Measurements from ENCODE around the gene CYP20A1. TPM values are rescaled to one million over a fixed set of nuclear protein-coding genes. Genes with fewer than 3 reads are reported as not detected.
"Not testable (repeated sequence)": the region's sequence is repeated elsewhere in the genome, so short reads cannot be mapped to it uniquely, and the experiment has no call there.

Gene CYP20A1
- total RNA-seq, 1 donor from 2014 or later: 35.9 TPM

GRCh38 chr2:203240491-203240890, 1.7 kb downstream of the CYP20A1 start:
- H3K36me3 ChIP-seq: peaks cover 37% of the 10 kb centered on the region
- no peaks in the 10 kb centered on the region for H3K9me3 ChIP-seq
- no peak overlapping the region for H3K27ac ChIP-seq
- peak overlapping the region; percentile 97 for H3K4me3 ChIP-seq
- TF ChIP-seq CTCF (IDR thresholded peaks at IDR 0.05): no peak
- H3K27me3 ChIP-seq (ENCODE audit: low read depth): no peaks in the 10 kb centered on the region
- DNase-seq (no peak), ATAC-seq (no peak)
- intact Hi-C loops (cut with DNase I): no loop called here
- peaks cover 23% of the 10 kb centered on the region for H3K4me1 ChIP-seq

GRCh38 chr2:203242518-203242917, 3.7 kb downstream of the CYP20A1 start:
- intact Hi-C loops (cut with DNase I): no loop called here

GRCh38 chr2:203246646-203247045, 7.8 kb downstream of the CYP20A1 start:
- intact Hi-C loops (cut with DNase I): no loop called here
- Histone ChIP-seq H3K27me3 (ENCODE audit: low read depth) (no peaks in the 10 kb centered on the region), H3K27ac (no peak overlapping the region), H3K9me3 (no peaks in the 10 kb centered on the region), H3K36me3 (peaks cover 85% of the 10 kb centered on the region), H3K4me3 (no peak overlapping the region), H3K4me1 (peaks cover 2% of the 10 kb centered on the region)
- DNase-seq: no peak
- ATAC-seq: no peak
- no peak for TF ChIP-seq CTCF (IDR thresholded peaks at IDR 0.05)

More at GRCh38 chr2:203242518-203242917, 3.7 kb downstream of the CYP20A1 start:
- no peaks in the 10 kb centered on the region for H3K9me3 ChIP-seq
- ATAC-seq: no peak
- no peak for TF ChIP-seq CTCF (IDR thresholded peaks at IDR 0.05)
- peaks cover 57% of the 10 kb centered on the region for H3K36me3 ChIP-seq
- no peaks in the 10 kb centered on the region for H3K27me3 ChIP-seq (ENCODE audit: low read depth)
- H3K4me3 ChIP-seq: no peak overlapping the region
- no peak overlapping the region for H3K27ac ChIP-seq
- DNase-seq: no peak
- H3K4me1 ChIP-seq: peaks cover 23% of the 10 kb centered on the region

GRCh38 chr2:203252818-203253217, 14.0 kb downstream of the CYP20A1 start:
- no peak for TF ChIP-seq CTCF (IDR thresholded peaks at IDR 0.05)
- Histone ChIP-seq H3K4me3 (no peak overlapping the region), H3K4me1 (no peaks in the 10 kb centered on the region), H3K9me3 (no peaks in the 10 kb centered on the region), H3K27me3 (ENCODE audit: low read depth) (no peaks in the 10 kb centered on the region), H3K36me3 (peaks cover 86% of the 10 kb centered on the region), H3K27ac (no peak overlapping the region)
- no peak for DNase-seq
- no peak for ATAC-seq
- intact Hi-C loops (cut with DNase I): no loop called here

- H3K9me3 ChIP-seq; H3K4me1 ChIP-seq; H3K4me3 ChIP-seq; intact Hi-C loops (cut with DNase I); H3K27me3 ChIP-seq (ENCODE audit: low read depth); DNase-seq; H3K27ac ChIP-seq; ATAC-seq: not testable (repeated sequence)
- H3K36me3 ChIP-seq: peaks cover 86% of the 10 kb centered on the region
These were observed 14.7 kb downstream of the CYP20A1 start for GRCh38 chr2:203253422-203254095.

- peaks cover 74% of the 10 kb centered on the region for H3K36me3 ChIP-seq
- H3K4me1 ChIP-seq: no peaks in the 10 kb centered on the region
- ATAC-seq (no peak), DNase-seq (no peak)
- H3K9me3 ChIP-seq: no peaks in the 10 kb centered on the region
- no peaks in the 10 kb centered on the region for H3K27me3 ChIP-seq (ENCODE audit: low read depth)
- H3K27ac ChIP-seq: no peak overlapping the region
- TF ChIP-seq CTCF (IDR thresholded peaks at IDR 0.05): no peak
- no peak overlapping the region for H3K4me3 ChIP-seq
- intact Hi-C loops (cut with DNase I): no loop called here
These were observed 22.7 kb downstream of the CYP20A1 start for GRCh38 chr2:203261326-203262159.

Data from lower lobe of right lung (tissue), 2 donors.